Panc1 (cell line): ENCODE results near the gene EGFL7. TPM values are rescaled to one million over a fixed set of nuclear protein-coding genes. Genes with fewer than 3 reads are reported as not detected.

ENCODE experiments used
- ATAC-seq: fragments of 200-7000 bp; cut with Tn5 transposase; 2 replicates; pipeline ENCODE4 v1.9.1; 2020; ENCODE audit warnings: mild to moderate bottlenecking, moderate library complexity
- BruUV-seq: library from RNA; stranded (reverse); fragments of 400-500 nt; replicated peaks from 2 replicates; lab custom pipeline; 2021; lab: Mats Ljungman, UMichigan
- CTCF ChIA-PET: fragments of 300-600 bp; sonication (Branson Sonifier 250); formaldehyde crosslinking; loops from one replicate; lab custom pipeline; 2022; ENCODE audit warnings: antibody characterized with exemption; lab: Charles Lee
- POLR2A ChIA-PET: fragments of 300-600 bp; sonication (Branson Sonifier 250); formaldehyde crosslinking; loops from one replicate; lab custom pipeline; 2022; ENCODE audit warnings: antibody characterized with exemption; lab: Charles Lee
- DNase-seq: peaks from one replicate; pipeline ENCODE4 v3.0.0-alpha.2; 2010; ENCODE audit warnings: low read depth, low spot score
- H3K27ac ChIP-seq: 2 replicates; pipeline ENCODE4 v1.5.1; 2011; ENCODE audit warnings: mild to moderate bottlenecking, low read length, inconsistent platforms
- H3K27me3 ChIP-seq: fragments of 200-500 bp; sonication (Bioruptor generic); 2 replicates; pipeline ENCODE4 v1.6.0; 2014; ENCODE audit warnings: low read length, inconsistent platforms; ENCODE audit not compliant: control insufficient read depth, insufficient read depth
- H3K36me3 ChIP-seq: fragments of 200-500 bp; sonication (Bioruptor generic); 2 replicates; pipeline ENCODE4 v1.5.1; 2014; ENCODE audit warnings: inconsistent platforms, mild to moderate bottlenecking, low read length, moderate library complexity; ENCODE audit not compliant: control insufficient read depth, insufficient read depth
- H3K4me1 ChIP-seq: 2 replicates; pipeline ENCODE4 v1.5.1; 2011; ENCODE audit warnings: inconsistent platforms, mild to moderate bottlenecking, low read length, moderate library complexity; ENCODE audit not compliant: control insufficient read depth, insufficient read depth
- H3K4me3 ChIP-seq, 2 experiments: 2 replicates each; pipeline ENCODE4 v1.5.1; 2011 to 2012; ENCODE audit warnings: low read depth in 2 of 2, low read length in 2 of 2, mild to moderate bottlenecking in 2 of 2, inconsistent platforms in 1 of 2, moderate library complexity in 1 of 2
- H3K9me3 ChIP-seq: fragments of 200-500 bp; sonication (Bioruptor generic); 2 replicates; pipeline ENCODE4 v1.5.1; 2014; ENCODE audit warnings: low read depth, mild to moderate bottlenecking, inconsistent platforms, low read length, moderate library complexity; ENCODE audit not compliant: control insufficient read depth, insufficient read depth
- POLR2AphosphoS5 ChIP-seq: IDR thresholded peaks from 2 replicates; pipeline ENCODE4 v1.6.1; 2012; ENCODE audit warnings: mild to moderate bottlenecking, low read depth, low read length, moderate library complexity
- SIN3A ChIP-seq: IDR thresholded peaks from 2 replicates; pipeline ENCODE4 v1.6.1; 2012; ENCODE audit warnings: low read depth, mild to moderate bottlenecking, low read length, moderate library complexity, borderline replicate concordance; ENCODE audit not compliant: insufficient read depth
- TCF7L2 ChIP-seq: IDR thresholded peaks from 2 replicates; pipeline ENCODE4 v1.6.1; 2011; ENCODE audit warnings: mild to moderate bottlenecking, low read depth, low read length, inconsistent platforms
- in situ Hi-C: cut with HindIII; loops from 2 replicates; pipeline ENCODE4 v1.10.0; 2016; ENCODE audit warnings: low sequenced_read_pairs, low pct_unique_long_range_greater_than_20kb
- intact Hi-C: fragments of 100-400 bp; cut with micrococcal nuclease; formaldehyde crosslinking; loops from one replicate; pipeline ENCODE4 v1.10.0; 2022; ENCODE audit not compliant: unreplicated experiment
- total RNA-seq: library from RNA; stranded (reverse); gene quantifications from one replicate; pipeline ENCODE4 v1.2.1, GENCODE V29; 2021; ENCODE audit not compliant: unreplicated experiment
- TF ChIP-seq, protein P1 (sequence below): fragments of 450-650 bp; IDR thresholded peaks from 2 replicates; pipeline ENCODE4 v1.5.1; 2017; ENCODE audit warnings: mild to moderate bottlenecking
- TF ChIP-seq, protein P2 (sequence below), 2 experiments: IDR thresholded peaks; 2 replicates each; pipeline ENCODE4 v1.6.1; 2011 to 2012; ENCODE audit warnings: low read depth in 2 of 2, control low read depth in 1 of 2, low read length in 1 of 2, mild to moderate bottlenecking in 1 of 2, moderate library complexity in 1 of 2; ENCODE audit not compliant: insufficient read depth in 1 of 2

The EGFL7 gene
- total RNA-seq, 1 experiment from 2014 or later: 42.3 TPM

DNA sequence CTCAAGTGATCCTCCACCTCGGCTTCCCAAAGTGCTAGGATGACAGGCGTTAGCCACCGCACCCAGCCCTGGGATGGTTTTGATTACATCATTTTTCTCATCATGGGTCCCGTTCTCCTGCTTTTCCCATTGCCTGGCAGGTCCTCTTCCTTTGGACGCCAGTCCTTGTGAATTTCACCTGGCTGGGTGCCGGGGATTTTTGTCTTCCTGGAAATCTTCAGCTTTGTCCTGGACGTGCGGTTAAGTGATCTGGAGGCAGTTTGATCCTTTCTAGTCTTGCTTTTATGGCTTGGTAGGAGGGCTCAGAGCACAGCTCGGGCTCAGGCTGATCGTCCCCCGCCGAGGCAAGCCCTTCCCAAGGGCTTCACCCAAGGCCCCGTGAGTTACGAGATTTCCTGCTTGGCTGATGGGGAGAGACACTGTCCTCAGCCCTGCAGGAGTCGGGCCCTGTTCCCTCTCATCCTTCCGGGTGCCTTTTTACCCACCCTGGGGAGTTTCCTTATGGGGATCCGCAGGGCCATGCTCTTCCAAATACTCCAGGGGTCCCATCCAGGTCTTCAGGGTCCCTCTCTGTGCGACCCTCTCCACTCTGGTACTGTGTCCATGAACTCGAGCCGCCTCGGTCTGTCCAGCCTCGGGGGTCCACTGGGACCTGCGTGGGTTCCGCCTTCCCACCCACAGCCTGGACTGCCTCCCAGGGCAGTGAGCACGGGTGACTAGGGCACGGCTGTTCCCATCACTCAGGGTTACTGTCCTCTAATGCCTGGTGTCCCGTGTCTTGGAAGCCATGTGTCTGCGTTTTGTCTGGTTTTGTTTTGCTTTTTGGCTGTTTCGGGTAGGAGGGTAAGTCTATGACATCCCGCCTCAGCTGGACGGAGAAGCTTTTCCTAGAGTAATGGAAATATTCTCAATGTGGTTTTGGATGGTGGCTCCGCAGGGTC, 22.3 kb upstream of the EGFL7 start:
- no TSS peak for BruUV-seq
- TF ChIP-seq POLR2AphosphoS5: no peak
- TF ChIP-seq TCF7L2: no peak
- TF ChIP-seq, protein P1, sequence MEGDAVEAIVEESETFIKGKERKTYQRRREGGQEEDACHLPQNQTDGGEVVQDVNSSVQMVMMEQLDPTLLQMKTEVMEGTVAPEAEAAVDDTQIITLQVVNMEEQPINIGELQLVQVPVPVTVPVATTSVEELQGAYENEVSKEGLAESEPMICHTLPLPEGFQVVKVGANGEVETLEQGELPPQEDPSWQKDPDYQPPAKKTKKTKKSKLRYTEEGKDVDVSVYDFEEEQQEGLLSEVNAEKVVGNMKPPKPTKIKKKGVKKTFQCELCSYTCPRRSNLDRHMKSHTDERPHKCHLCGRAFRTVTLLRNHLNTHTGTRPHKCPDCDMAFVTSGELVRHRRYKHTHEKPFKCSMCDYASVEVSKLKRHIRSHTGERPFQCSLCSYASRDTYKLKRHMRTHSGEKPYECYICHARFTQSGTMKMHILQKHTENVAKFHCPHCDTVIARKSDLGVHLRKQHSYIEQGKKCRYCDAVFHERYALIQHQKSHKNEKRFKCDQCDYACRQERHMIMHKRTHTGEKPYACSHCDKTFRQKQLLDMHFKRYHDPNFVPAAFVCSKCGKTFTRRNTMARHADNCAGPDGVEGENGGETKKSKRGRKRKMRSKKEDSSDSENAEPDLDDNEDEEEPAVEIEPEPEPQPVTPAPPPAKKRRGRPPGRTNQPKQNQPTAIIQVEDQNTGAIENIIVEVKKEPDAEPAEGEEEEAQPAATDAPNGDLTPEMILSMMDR: no peak
- TF ChIP-seq, protein P2, sequence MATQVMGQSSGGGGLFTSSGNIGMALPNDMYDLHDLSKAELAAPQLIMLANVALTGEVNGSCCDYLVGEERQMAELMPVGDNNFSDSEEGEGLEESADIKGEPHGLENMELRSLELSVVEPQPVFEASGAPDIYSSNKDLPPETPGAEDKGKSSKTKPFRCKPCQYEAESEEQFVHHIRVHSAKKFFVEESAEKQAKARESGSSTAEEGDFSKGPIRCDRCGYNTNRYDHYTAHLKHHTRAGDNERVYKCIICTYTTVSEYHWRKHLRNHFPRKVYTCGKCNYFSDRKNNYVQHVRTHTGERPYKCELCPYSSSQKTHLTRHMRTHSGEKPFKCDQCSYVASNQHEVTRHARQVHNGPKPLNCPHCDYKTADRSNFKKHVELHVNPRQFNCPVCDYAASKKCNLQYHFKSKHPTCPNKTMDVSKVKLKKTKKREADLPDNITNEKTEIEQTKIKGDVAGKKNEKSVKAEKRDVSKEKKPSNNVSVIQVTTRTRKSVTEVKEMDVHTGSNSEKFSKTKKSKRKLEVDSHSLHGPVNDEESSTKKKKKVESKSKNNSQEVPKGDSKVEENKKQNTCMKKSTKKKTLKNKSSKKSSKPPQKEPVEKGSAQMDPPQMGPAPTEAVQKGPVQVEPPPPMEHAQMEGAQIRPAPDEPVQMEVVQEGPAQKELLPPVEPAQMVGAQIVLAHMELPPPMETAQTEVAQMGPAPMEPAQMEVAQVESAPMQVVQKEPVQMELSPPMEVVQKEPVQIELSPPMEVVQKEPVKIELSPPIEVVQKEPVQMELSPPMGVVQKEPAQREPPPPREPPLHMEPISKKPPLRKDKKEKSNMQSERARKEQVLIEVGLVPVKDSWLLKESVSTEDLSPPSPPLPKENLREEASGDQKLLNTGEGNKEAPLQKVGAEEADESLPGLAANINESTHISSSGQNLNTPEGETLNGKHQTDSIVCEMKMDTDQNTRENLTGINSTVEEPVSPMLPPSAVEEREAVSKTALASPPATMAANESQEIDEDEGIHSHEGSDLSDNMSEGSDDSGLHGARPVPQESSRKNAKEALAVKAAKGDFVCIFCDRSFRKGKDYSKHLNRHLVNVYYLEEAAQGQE (IDR thresholded peaks at IDR 0.05; ENCODE audit: insufficient read depth in 1 of 2, low read depth in 2 of 2, low read length in 1 of 2): no peak
- no peak for TF ChIP-seq SIN3A
- Histone ChIP-seq H3K27me3 (no peaks in the 10 kb centered on the region), H3K9me3 (no peaks in the 10 kb centered on the region), H3K36me3 (no peaks in the 10 kb centered on the region), H3K4me1 (no peaks in the 10 kb centered on the region), H3K4me3 (no peak overlapping the region), H3K27ac (no peak overlapping the region)
- CTCF ChIA-PET: no interaction called here
- intact Hi-C loops: no loop called here
- ATAC-seq (no peak), DNase-seq (no peak)
- in situ Hi-C loops: no loop called here
- POLR2A ChIA-PET: no interaction called here

DNA sequence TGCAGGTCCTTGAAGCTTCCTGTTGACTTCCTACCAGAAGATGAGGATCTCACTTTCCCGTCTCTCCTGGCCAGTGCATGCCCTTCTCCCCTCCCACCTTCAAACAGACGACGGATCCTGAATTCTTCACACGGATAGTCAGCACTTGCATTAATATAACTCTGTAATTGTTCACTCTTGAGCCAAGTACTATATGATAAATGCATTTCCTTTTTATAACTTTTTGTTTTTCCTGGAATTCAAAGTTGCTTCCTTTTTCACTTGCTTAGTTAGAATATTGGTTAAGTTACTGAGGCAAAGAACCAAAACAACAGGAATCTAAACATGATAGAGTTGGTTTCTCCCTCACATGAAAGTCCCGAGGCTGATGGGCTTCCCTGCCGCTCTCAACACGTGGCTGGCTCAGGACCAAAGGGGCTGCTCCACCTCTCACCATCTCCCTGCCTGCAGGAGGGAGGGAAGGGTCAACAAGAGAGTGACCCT, 20.2 kb upstream of the EGFL7 start:
- no peak for TF ChIP-seq TCF7L2
- TF ChIP-seq, protein P2 (IDR thresholded peaks at IDR 0.05; ENCODE audit: insufficient read depth in 1 of 2, low read depth in 2 of 2, low read length in 1 of 2): no peak
- Histone ChIP-seq H3K36me3 (no peaks in the 10 kb centered on the region), H3K4me1 (no peaks in the 10 kb centered on the region), H3K4me3 (no peak overlapping the region), H3K27ac (no peak overlapping the region), H3K9me3 (no peaks in the 10 kb centered on the region), H3K27me3 (no peaks in the 10 kb centered on the region)
- DNase-seq (no peak), ATAC-seq (no peak)
- CTCF ChIA-PET: interaction anchor here (0.6 kb wide), 1 partner anchor 30 kb away, joined by 8 read pairs; no protein-coding TSS in a partner anchor
- no TSS peak for BruUV-seq
- POLR2A ChIA-PET: no interaction called here
- intact Hi-C loops: no loop called here
- in situ Hi-C loops: no loop called here
